Stimulated activated CD8-positive, alpha-beta memory T cell treated with anti-CD3 and anti-CD28 coated beads, Interleukin-4, amount 100 ng/mL, for 48 hours (primary cell): ENCODE measurements around the gene VARS1.
"Not testable (repeated sequence)": the region's sequence is repeated elsewhere in the genome, so short reads cannot be mapped to it uniquely, and the experiment has no call there.

ENCODE experiments used
- DNase-seq: peaks from one replicate; pipeline ENCODE4 v3.0.0-alpha.2; 2020

Gene VARS1

DNA sequence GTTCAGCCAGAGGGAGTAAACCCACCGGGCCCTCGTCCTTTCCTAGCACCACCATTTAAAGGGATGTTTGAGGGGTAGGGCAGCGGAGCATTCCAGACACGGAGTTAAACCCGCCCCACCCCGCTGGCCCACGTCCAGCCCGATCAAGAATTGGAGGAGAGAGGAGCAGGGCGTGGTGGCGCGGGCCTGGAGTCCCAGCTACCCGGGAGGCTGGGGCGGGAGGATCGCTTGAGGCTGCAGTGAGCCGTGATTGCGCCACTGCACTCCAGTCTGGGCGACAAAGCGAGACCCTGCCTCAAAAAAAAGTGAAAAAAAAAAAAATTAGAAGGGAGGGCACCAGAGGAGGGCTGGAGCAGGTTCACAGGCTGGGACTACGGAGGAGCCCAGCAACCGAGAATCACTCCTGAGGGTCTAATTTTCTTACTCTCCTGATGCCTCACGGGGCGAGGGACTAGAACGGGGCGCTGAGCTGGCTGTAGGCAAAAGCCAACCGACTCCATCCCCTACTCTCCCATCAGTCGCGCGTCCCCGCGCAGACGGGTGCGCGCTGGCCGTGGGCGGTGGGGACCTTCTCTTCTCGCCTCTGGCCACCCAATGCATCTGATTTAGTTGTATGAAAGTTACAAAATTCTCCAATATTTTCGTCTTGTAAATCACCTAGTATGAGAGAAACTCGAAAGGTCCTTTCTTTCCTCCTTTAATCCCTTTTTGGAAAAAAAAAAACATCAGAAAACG, 25.9 kb upstream of the VARS1 start:
- peak; percentile 88 for DNase-seq

- DNase-seq: not testable (repeated sequence)
These were observed 24.8 kb upstream of the VARS1 start for GRCh38 chr6:31820399-31820798.

GRCh38 chr6:31819871-31820299, 24.3 kb upstream of the VARS1 start:
- DNase-seq: no peak

DNA sequence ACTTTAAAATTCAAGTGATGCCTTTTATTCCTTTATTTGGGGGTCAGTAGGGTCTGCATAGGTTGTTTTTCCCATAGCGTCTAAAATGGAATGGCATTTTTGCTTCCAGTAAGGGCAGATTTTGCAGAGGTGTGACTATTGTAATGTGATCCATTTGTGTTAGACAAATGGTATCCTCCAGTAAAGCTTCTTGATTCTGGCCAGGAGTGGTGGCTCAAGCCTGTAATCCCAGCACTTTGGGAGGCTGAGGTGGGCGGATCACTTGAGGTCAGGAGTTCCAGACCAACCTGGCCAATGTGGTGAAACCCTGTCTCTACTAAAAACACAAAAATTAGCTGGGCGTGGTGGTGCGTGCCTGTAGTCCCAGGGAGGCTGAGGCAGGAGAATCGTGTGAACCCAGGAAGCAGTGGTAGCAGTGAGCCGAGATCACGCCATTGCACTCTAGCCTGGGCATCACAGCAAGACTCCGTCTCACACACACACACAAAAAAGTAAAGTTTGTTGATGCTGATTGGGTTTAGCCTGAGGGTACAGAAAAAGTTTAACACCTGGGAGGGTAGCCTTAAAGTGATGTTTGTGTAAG, 22.5 kb upstream of the VARS1 start:
- not testable (repeated sequence) for DNase-seq

DNA sequence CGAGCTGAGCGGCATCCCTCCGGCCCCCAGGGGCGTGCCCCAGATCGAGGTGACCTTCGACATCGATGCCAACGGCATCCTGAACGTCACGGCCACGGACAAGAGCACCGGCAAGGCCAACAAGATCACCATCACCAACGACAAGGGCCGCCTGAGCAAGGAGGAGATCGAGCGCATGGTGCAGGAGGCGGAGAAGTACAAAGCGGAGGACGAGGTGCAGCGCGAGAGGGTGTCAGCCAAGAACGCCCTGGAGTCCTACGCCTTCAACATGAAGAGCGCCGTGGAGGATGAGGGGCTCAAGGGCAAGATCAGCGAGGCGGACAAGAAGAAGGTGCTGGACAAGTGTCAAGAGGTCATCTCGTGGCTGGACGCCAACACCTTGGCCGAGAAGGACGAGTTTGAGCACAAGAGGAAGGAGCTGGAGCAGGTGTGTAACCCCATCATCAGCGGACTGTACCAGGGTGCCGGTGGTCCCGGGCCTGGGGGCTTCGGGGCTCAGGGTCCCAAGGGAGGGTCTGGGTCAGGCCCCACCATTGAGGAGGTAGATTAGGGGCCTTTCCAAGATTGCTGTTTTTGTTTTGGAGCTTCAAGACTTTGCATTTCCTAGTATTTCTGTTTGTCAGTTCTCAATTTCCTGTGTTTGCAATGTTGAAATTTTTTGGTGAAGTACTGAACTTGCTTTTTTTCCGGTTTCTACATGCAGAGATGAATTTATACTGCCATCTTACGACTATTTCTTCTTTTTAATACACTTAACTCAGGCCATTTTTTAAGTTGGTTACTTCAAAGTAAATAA, 21.8 kb upstream of the VARS1 start:
- DNase-seq: peak; percentile 36

DNA sequence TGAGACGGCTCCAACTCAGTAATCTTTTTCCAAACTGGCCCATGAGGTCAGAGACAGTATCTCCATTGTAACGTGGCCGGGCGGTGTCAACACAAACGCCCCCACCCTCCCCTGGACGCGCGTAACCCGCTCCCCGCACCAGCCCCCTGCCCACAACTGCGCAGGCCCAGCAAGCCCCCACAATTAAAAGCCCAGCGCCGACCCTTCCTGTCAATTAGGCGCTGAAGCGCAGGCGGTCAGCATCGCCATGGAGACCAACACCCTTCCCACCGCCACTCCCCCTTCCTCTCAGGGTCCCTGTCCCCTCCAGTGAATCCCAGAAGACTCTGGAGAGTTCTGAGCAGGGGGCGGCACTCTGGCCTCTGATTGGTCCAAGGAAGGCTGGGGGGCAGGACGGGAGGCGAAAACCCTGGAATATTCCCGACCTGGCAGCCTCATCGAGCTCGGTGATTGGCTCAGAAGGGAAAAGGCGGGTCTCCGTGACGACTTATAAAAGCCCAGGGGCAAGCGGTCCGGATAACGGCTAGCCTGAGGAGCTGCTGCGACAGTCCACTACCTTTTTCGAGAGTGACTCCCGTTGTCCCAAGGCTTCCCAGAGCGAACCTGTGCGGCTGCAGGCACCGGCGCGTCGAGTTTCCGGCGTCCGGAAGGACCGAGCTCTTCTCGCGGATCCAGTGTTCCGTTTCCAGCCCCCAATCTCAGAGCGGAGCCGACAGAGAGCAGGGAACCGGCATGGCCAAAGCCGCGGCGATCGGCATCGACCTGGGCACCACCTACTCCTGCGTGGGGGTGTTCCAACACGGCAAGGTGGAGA, 19.7 kb upstream of the VARS1 start, which contains the start of the genes HSPA1A and HSPA1L:
Gene HSPA1A, plus strand, starts transcription at position 519 of the 814 bp plus-strand sequence. Its CDS starts 214 bp downstream, at position 733.
Gene HSPA1L, minus strand, starts transcription at position 259 of the 814 bp plus-strand sequence. CDS start 3,311 bp downstream, outside the sequence.
- peak; percentile 81 for DNase-seq

DNA sequence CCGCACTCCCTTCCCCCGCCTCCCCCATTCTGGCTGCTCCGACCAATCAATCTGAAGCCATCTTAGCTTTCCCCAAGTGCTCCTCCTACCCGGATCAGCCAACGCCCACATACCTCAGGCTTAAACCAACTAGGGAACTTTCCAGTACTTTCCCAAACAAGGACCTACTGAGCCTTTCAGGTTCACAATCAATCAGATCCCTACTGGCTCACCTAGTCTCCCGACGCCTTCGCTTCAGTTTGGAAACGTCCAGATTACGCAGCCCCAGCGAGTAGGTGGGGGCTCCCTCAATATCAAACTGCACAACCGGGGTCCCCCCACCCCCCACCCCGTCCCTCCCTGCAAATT, 19.1 kb upstream of the VARS1 start:
- peak; percentile 79 for DNase-seq

DNA sequence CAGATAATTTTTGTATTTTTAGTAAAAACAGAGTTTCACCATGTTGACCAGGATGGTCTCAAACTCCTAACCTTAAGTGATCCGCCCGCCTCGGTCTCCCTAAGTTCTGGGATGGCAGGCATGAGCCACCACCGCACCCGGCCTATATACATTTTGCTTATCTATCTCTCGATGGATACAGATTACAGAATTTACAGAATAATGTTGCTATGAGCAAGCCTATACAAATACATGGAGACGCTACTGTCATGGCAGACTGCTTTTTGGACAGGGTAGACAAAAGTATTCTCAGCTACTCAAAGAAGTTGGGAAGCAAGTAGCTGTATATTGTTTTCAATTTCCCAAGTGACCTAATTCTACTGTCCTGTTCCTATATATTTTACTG, 17.9 kb upstream of the VARS1 start:
- no peak for DNase-seq

DNA sequence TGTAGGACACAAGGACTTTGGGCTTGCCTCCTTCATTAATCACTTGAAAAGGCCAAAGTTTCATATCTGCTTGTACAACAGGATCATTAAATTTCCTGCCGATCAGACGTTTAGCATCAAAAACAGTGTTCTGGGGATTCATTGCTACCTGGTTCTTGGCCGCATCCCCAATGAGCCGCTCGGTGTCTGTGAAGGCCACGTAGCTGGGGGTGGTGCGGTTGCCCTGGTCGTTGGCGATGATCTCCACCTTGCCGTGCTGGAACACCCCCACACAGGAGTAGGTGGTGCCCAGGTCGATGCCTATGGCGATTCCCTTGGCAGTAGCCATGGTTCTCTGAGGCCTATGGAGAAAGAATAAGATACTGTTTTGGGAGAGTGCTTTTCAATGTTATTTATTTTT, 16.1 kb upstream of the VARS1 start:
- no peak for DNase-seq

- DNase-seq: not testable (repeated sequence)
These were observed 13.0 kb upstream of the VARS1 start for GRCh38 chr6:31808599-31808998.

GRCh38 chr6:31806470-31807272, 11.1 kb upstream of the VARS1 start, which contains the start of gene LSM2:
TSS of gene LSM2 (minus strand) at chr6:31806966. CDS start at chr6:31806757, 209 bp downstream.
- DNase-seq: peak; percentile 97

DNA sequence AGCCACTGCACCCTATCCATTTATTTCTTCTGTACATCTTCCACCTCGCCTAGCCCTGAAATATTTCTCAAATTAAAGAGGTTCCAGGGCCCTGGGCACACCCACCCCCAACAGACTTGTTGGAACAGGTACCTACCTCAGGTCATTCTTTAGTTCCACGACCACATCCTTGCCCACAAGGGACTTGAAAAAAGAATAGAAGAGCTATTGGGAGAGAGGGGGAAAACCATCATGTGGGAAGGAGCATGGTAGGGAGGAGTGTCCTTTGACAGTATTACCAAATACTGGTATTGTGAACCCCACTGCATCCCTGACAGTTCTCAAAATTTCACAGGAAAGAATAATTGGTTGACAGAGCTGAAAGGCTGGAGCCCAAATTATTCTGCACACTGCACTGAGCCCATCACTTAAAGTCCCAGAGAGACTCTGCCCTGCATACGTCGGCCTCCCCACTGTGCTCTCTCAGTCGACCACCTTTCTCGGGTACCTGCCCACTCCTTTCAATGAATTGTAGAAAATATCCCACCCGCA, 10.5 kb upstream of the VARS1 start:
- DNase-seq: peak; percentile 45

GRCh38 chr6:31801031-31801927, 5.7 kb upstream of the VARS1 start:
- not testable (repeated sequence) for DNase-seq

DNA sequence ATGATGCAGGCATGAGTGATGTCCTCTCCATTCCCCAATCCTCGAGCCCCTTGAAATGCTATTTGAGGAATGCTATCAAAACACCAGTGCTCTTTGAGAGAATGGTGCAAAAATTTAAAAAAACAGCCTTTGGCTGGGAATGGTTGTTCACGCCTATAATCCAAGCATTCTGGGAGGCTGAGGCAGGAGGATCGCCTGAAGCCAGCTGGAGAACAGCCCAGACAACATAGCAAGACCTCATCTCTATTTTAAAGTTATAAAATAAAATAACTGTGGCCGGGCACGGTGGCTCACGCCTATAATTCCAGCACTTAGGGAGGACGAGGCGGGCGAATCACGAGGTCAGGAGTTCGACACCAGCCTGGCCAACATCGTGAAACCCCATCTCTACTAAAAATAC, 4.2 kb upstream of the VARS1 start:
- DNase-seq: no peak

GRCh38 chr6:31797588-31797987, 2.0 kb upstream of the VARS1 start:
- DNase-seq: no peak

DNA sequence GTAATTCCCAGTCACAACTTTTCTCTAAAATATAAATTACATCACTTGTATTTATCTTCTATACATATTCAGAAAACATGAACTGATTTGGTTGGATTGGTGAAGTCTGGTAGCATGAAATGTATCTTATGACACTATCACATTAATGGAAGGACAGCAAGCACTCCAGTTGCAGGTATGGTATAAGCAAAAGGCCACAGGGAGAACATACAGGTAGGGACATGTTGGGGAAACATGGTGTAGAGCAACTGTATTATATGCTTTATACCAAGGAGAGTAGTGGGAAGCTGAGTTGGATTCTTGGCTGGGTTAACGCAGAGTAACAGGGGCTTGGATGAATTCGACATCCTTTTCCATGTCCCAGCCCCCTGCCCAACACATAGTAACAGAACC, 1.4 kb upstream of the VARS1 start:
- no peak for DNase-seq

DNA sequence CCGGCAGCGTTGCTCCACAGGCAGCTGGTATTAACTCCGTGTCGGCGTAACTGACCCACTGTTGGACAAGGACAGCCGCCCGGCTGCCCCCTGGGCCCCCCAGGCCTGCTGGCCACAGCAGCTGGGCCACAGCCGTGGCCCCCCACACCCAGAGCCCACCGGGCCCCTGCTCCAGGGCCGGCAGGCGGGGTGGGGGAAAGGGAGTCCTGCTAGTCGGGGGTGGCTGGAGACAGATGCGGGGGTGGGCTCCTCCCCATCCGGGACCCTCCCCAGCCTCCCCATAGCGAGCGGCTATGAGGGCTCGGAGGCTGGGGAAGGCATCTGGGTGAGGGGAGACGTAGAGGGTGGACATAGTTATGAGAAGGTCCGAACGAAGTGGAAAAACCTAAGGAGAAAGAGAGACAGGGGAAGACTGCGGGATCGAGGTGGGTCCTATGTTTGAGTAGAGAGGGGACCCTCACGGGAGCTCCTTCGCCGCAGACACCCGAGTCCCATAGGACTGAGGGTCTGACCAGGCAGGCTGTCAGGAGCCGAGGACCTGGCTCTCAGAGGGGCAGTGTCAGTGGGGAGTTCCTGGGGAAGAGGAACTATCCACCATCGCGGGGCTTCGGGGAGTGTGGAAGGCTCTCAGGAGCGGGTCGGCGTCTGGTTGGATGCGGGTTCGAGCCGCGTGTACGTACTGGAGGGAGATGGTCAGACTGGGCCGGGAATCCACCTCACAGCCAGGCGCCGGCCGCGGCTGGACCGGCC, 511 bp downstream of the VARS1 start:
- DNase-seq: no peak

GRCh38 chr6:31794294-31794865, 1.2 kb downstream of the VARS1 start:
- no peak for DNase-seq

DNA sequence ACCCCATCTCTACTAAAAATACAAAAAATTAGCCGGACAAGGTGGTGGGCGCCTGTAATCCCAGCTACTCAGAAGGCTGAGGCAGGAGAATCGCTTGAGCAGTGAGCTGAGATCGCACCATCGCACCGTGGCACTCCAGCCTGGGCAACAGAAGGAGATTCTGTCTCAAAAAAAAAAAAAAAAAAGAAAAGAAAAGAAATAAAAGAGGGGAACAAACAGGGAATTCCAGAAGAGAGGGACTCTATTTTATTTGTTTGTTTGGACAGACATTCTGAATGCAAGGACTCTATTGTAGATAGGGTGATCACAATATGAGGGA, 1.7 kb downstream of the VARS1 start:
- not testable (repeated sequence) for DNase-seq
